ENCODE measurements around the gene SMARCD1.
"Not testable (repeated sequence)": the region's sequence is repeated elsewhere in the genome, so short reads cannot be mapped to it uniquely, and the experiment has no call there.

The SMARCD1 gene

GRCh38 chr12:50079771-50080170 is 5.4 kb upstream of the SMARCD1 start:
- DNase-seq (ENCODE audit: low read depth, low spot score), result no peak
- no peak for TF ChIP-seq SUZ12 (IDR thresholded peaks at IDR 0.05; ENCODE audit: extremely low read depth, insufficient read depth, insufficient read length)
- no peak for TF ChIP-seq YY1 (IDR thresholded peaks at IDR 0.05; ENCODE audit: insufficient read depth, insufficient read length)
- no peak for TF ChIP-seq ZNF274 (IDR thresholded peaks at IDR 0.05; ENCODE audit: low read depth, low read length)
- Histone ChIP-seq H3K36me3 (ENCODE audit: insufficient read depth, insufficient read length, low read length) (no peaks in the 10 kb centered on the region), H3K9ac (ENCODE audit: insufficient read length, low read depth) (no peak overlapping the region), H3K9me3 (ENCODE audit: insufficient read depth, low read length) (no peaks in the 10 kb centered on the region), H3K4me1 (ENCODE audit: insufficient read depth, insufficient read length) (peaks cover 10% of the 10 kb centered on the region), H3K4me3 (ENCODE audit: insufficient read length, low read depth) (no peak overlapping the region), H3K27me3 (ENCODE audit: insufficient read depth, insufficient read length) (no peaks in the 10 kb centered on the region)

- H3K27me3 ChIP-seq (ENCODE audit: insufficient read depth, insufficient read length), result no peaks in the 10 kb centered on the region
- H3K9me3 ChIP-seq (ENCODE audit: insufficient read depth, low read length), result no peaks in the 10 kb centered on the region
- TF ChIP-seq ZNF274 (IDR thresholded peaks at IDR 0.05; ENCODE audit: low read depth, low read length), result no peak
- TF ChIP-seq YY1 (IDR thresholded peaks at IDR 0.05; ENCODE audit: insufficient read depth, insufficient read length), result no peak
- TF ChIP-seq SUZ12 (IDR thresholded peaks at IDR 0.05; ENCODE audit: extremely low read depth, insufficient read depth, insufficient read length), result no peak
- no peaks in the 10 kb centered on the region for H3K4me1 ChIP-seq (ENCODE audit: insufficient read depth, insufficient read length)
- H3K4me3 ChIP-seq (ENCODE audit: insufficient read length, low read depth), result no peak overlapping the region
- H3K9ac ChIP-seq (ENCODE audit: insufficient read length, low read depth), result no peak overlapping the region
- DNase-seq (ENCODE audit: low read depth, low spot score), result no peak
- H3K36me3 ChIP-seq (ENCODE audit: insufficient read depth, insufficient read length, low read length), result peaks cover 6% of the 10 kb centered on the region
Measured at GRCh38 chr12:50081096-50081808, 3.9 kb upstream of the SMARCD1 start.

- no peaks in the 10 kb centered on the region for H3K27me3 ChIP-seq (ENCODE audit: insufficient read depth, insufficient read length)
- peaks cover 20% of the 10 kb centered on the region for H3K36me3 ChIP-seq (ENCODE audit: insufficient read depth, insufficient read length, low read length)
- H3K9me3 ChIP-seq (ENCODE audit: insufficient read depth, low read length), result no peaks in the 10 kb centered on the region
- no peak overlapping the region for H3K4me3 ChIP-seq (ENCODE audit: insufficient read length, low read depth)
- H3K4me1 ChIP-seq (ENCODE audit: insufficient read depth, insufficient read length), result no peaks in the 10 kb centered on the region
- no peak overlapping the region for H3K9ac ChIP-seq (ENCODE audit: insufficient read length, low read depth)
- DNase-seq (ENCODE audit: low read depth, low spot score), result no peak
- TF ChIP-seq YY1 (IDR thresholded peaks at IDR 0.05; ENCODE audit: insufficient read depth, insufficient read length) (no peak), SUZ12 (IDR thresholded peaks at IDR 0.05; ENCODE audit: extremely low read depth, insufficient read depth, insufficient read length) (no peak), ZNF274 (IDR thresholded peaks at IDR 0.05; ENCODE audit: low read depth, low read length) (no peak)
Measured at GRCh38 chr12:50082644-50083043, 2.5 kb upstream of the SMARCD1 start.

GRCh38 chr12:50083301-50083700 is 1.8 kb upstream of the SMARCD1 start:
- no peak for DNase-seq (ENCODE audit: low read depth, low spot score)
- TF ChIP-seq SUZ12 (IDR thresholded peaks at IDR 0.05; ENCODE audit: extremely low read depth, insufficient read depth, insufficient read length), result no peak
- TF ChIP-seq YY1 (IDR thresholded peaks at IDR 0.05; ENCODE audit: insufficient read depth, insufficient read length), result no peak
- no peak overlapping the region for H3K4me3 ChIP-seq (ENCODE audit: insufficient read length, low read depth)
- H3K9ac ChIP-seq (ENCODE audit: insufficient read length, low read depth), result no peak overlapping the region
- peaks cover 27% of the 10 kb centered on the region for H3K36me3 ChIP-seq (ENCODE audit: insufficient read depth, insufficient read length, low read length)
- H3K4me1 ChIP-seq (ENCODE audit: insufficient read depth, insufficient read length), result no peaks in the 10 kb centered on the region
- H3K27me3 ChIP-seq (ENCODE audit: insufficient read depth, insufficient read length), result no peaks in the 10 kb centered on the region
- no peaks in the 10 kb centered on the region for H3K9me3 ChIP-seq (ENCODE audit: insufficient read depth, low read length)

- not testable (repeated sequence) for H3K27me3 ChIP-seq (ENCODE audit: insufficient read depth, insufficient read length); DNase-seq (ENCODE audit: low read depth, low spot score); H3K9me3 ChIP-seq (ENCODE audit: insufficient read depth, low read length); H3K4me1 ChIP-seq (ENCODE audit: insufficient read depth, insufficient read length)
- H3K9ac ChIP-seq (ENCODE audit: insufficient read length, low read depth), result peak overlapping the region; percentile 85
- H3K36me3 ChIP-seq (ENCODE audit: insufficient read depth, insufficient read length, low read length), result peaks cover 38% of the 10 kb centered on the region
- H3K4me3 ChIP-seq (ENCODE audit: insufficient read length, low read depth), result peak overlapping the region; percentile 58
Measured at GRCh38 chr12:50084409-50084774, 750 bp upstream of the SMARCD1 start.

- no peak for DNase-seq (ENCODE audit: low read depth, low spot score)
- Histone ChIP-seq H3K36me3 (ENCODE audit: insufficient read depth, insufficient read length, low read length) (peaks cover 49% of the 10 kb centered on the region), H3K9me3 (ENCODE audit: insufficient read depth, low read length) (no peaks in the 10 kb centered on the region), H3K4me3 (ENCODE audit: insufficient read length, low read depth) (peak overlapping the region; percentile 90), H3K9ac (ENCODE audit: insufficient read length, low read depth) (peak overlapping the region; percentile 85), H3K27me3 (ENCODE audit: insufficient read depth, insufficient read length) (no peaks in the 10 kb centered on the region), H3K4me1 (ENCODE audit: insufficient read depth, insufficient read length) (no peaks in the 10 kb centered on the region)
- TF ChIP-seq YY1 (IDR thresholded peaks at IDR 0.05; ENCODE audit: insufficient read depth, insufficient read length), result no peak
- TF ChIP-seq SUZ12 (IDR thresholded peaks at IDR 0.05; ENCODE audit: extremely low read depth, insufficient read depth, insufficient read length), result no peak
Measured at GRCh38 chr12:50085615-50086072, 502 bp downstream of the SMARCD1 start.

GRCh38 chr12:50086148-50086547 is 1.0 kb downstream of the SMARCD1 start:
- Histone ChIP-seq H3K36me3 (ENCODE audit: insufficient read depth, insufficient read length, low read length) (peaks cover 53% of the 10 kb centered on the region), H3K9ac (ENCODE audit: insufficient read length, low read depth) (peak overlapping the region; percentile 85), H3K9me3 (ENCODE audit: insufficient read depth, low read length) (no peaks in the 10 kb centered on the region), H3K27me3 (ENCODE audit: insufficient read depth, insufficient read length) (no peaks in the 10 kb centered on the region), H3K4me1 (ENCODE audit: insufficient read depth, insufficient read length) (no peaks in the 10 kb centered on the region), H3K4me3 (ENCODE audit: insufficient read length, low read depth) (peak overlapping the region; percentile 90)
- TF ChIP-seq YY1 (IDR thresholded peaks at IDR 0.05; ENCODE audit: insufficient read depth, insufficient read length) (no peak), ZNF274 (IDR thresholded peaks at IDR 0.05; ENCODE audit: low read depth, low read length) (no peak), SUZ12 (IDR thresholded peaks at IDR 0.05; ENCODE audit: extremely low read depth, insufficient read depth, insufficient read length) (no peak)
- DNase-seq (ENCODE audit: low read depth, low spot score), result no peak
